Ecto neural progenitor cell (in vitro differentiated cells): ENCODE results near the gene ADA.
A peak's percentile ranks its signal among the peaks of the same experiment; 100 is the strongest.
"Not testable (repeated sequence)": the region's sequence is repeated elsewhere in the genome, so short reads cannot be mapped to it uniquely, and the experiment has no call there.

Experiments
- DNase-seq: peaks from one replicate; pipeline ENCODE4 v3.0.0-alpha.2; 2018; ENCODE audit warnings: low spot score

The ADA gene

DNA sequence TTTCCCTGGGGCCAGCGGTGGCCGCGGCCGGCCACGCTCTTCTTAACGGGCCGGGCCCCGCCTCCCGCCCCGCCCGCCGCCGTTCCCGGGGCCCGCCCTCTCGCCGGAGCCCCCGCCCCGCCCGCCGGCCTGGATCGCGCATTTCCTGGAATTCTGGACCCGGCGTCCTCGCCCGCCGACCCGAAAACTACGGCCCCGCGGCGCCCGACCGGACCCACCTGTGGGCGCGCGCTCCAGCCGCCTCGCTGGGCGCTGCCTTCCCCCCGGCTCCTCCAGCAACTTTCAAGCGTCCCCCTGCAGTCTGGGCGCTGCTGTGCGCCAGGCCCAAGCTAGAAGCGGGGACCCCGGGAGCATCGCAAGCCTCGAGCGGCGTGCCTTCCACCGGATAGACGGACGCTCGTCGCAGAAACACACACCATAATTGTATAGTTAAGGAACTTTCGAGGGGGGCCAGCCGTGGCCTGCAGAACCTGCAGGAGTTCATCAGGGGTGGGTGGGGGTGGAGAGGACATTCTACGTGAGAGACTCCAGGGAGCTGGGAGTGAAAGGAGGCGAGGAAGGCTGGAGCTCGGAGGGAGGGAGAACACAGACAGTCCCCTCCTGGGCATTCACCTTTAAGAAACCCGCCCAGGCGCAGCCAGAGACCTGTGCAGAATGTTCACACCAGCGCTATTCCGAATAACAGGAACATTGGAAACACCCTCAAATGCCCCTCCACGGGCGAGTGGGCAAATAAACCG, at the start of gene ADA:
Gene ADA (minus strand): TSS at position 16 of the 740 bp plus-strand sequence. CDS start 92 bp downstream, outside the sequence.
- DNase-seq: peak; percentile 83

DNA sequence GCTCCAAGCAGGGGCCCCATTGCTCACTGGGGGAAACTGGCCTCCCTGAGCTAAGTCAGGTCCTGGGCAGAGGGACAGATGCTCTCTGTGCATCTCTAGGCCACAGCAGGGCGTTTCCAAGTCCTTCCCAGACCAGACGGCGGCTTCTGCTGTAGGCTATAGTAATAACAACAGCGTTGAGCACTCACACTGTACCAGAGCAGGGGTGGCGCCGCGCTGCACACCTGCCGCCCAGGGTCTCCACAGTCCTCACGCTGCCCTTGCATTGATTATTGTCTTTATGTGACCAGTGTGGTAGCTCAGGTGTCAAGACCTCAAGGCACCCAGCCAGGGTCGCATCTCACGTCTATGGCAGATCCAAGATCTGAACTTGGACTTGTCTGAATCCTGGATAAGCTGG, 48.8 kb upstream of the ADA start:
- DNase-seq: no peak

DNA sequence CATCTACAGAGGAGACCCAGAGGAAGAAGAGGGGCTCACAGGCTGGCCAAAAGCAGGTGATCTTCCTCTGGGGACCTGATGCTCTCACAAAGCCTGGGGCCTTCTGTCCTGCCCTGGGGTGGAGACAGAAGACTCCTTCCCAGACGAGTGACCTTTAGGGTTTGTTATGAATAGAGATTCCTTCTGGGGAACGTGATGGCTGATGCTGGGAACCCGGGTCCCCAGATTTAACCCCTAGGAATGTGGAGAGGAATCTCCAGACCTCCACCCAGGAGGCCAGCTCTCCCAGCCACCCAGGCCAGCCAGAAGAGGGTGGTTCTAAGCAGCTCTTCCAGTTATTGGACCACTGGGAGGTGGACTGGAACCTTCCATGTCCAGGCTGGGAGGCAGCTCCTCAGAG, 46.9 kb upstream of the ADA start:
- no peak for DNase-seq

DNA sequence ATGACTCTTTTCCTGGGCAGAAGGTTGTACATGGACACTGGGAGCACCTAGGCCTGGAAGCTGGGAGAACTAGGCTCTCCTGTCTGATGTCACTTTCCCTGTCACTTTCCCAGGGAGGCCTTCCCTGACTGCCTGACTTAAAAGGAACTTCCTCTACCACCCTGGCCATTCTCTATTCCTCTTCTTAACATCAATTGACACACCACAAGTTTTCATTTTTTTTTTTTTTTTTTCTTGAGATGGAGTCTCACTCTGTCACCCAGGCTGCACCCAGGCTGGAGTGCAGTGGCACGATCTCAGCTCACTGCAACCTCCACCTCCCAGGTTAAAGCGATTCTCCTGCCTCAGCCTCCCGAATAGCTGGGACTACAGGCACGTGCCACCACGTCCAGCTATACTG, 45.5 kb upstream of the ADA start:
- not testable (repeated sequence) for DNase-seq

DNA sequence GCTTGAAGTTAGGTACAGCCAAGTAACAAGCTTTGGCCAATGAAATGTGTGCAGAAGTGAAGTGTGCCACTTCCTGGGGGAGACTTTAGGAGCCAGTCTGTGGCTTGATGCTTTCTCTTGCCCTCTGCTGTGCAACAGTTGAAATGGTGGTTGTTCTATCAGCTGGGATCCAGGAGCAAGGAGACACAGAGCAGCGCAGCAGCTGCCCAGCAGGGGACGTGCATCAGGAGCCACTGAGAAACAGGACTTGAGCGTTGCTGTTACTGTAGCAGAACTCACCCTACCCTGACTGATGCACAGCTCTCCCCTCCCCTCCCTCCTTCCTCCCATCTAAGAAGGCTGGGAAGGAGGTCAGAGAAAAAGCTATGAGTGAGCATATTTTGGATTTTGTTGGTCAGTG, 44.8 kb upstream of the ADA start:
- DNase-seq: no peak

DNA sequence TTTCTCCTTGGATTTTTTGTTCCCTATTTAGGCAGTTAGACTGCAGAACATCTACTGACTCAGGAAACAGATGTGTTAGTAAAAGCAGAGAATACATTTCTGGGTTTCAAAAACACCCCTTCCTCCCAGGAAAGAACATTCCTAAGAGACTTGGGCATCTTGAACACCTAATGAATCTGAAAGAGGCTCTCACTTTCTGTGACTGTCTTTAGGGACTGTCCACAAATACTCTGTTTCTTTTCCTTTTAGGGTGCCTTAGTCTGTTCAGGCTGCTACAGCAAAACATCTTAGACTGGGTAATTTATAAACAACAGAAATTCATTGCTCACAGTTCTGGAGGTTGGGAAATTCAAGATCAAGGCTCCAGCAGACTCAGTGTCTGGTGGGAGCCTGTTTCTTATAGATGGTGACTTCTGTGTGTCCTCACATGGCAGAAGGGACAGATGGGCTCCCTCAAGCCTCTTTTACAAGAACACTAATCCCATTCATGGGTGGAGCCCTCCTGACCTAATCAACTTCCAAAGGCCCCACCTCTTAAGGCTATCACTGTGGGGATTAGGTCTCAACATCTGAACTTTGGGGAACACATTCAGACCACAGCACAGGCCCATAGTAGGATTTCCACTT, 44.3 kb upstream of the ADA start:
- DNase-seq: no peak

DNA sequence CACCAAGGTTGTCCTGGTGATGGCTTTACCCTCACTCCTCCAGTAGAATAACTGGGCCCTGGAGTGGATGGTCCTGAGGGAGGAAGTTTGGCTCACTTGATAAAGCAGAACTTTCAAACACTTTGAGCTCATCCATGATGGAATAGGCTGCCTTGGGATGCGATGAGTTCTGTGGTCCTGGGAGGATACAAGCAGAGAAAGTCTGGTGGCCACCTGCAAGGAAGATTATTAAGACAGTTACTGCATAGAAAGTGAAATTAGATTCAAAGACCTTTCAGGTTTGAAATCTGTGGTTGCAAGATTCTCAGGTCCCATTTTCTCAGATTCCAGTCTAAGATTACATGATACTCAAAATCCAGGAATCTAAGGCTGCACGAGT, 43.8 kb upstream of the ADA start:
- no peak for DNase-seq

DNA sequence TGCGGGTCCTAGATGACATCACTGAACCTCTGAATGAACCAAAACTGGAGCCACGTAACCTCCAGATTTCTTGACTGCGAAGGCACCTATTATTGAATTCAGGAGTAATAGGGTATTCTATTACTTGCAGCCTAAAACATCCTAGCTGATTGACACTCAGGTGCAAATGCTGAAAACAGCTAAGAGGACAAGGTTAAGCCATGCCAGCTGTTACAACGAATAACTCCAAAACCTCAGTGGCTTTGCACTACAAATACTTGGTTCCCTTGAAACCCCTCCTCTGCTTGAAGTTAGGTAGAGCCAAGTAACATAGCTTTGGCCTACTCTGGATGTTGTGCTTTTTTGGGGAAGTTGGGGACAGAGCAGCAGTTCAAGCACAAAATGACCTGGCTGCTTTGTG, 42.7 kb upstream of the ADA start:
- DNase-seq: no peak

DNA sequence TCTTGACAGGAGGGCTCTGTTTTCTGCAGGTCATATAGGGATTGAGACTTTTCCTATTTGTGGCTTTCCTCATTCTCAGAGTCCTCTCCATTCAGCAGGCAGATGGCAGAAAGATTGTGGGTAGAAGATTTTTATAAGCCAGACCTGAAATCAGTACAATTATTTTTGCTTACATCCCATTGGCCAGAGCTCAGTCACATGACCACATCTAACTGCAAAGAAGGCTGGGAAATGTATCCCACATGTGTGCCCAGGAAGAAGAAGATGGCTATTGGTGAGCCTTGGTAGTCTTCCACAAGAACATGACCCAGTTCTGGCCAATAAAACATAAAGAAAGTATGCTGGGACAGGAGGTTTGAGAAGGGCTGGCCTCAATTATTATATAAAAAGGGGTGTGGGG, 42.1 kb upstream of the ADA start:
- DNase-seq: no peak

DNA sequence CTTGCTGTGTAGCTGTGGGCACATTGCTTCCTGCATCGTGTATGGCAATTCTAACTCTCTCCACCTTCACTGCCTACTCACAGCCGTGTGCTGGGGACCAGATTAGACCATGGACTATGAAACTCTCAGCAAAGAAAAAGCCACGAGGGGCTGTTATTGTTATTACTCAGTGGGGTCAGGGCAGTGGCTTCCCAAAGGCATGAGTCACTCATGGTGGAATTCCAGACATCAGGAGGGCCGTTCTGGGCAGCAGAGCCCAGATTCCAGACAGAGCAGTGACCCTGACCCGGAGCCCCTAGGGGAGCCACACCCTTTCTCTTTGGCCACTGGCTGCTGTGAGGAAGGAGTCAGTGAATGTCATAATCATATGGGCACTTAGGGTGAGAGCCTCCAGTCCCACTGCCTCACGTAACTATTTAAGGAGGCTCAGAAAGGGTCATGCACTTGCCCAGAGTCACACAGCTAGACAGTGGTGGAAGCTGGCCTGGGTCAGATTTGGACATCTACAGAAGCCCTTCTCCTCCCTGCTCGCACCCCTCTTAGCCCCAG, 41.5 kb upstream of the ADA start:
- DNase-seq: no peak

DNA sequence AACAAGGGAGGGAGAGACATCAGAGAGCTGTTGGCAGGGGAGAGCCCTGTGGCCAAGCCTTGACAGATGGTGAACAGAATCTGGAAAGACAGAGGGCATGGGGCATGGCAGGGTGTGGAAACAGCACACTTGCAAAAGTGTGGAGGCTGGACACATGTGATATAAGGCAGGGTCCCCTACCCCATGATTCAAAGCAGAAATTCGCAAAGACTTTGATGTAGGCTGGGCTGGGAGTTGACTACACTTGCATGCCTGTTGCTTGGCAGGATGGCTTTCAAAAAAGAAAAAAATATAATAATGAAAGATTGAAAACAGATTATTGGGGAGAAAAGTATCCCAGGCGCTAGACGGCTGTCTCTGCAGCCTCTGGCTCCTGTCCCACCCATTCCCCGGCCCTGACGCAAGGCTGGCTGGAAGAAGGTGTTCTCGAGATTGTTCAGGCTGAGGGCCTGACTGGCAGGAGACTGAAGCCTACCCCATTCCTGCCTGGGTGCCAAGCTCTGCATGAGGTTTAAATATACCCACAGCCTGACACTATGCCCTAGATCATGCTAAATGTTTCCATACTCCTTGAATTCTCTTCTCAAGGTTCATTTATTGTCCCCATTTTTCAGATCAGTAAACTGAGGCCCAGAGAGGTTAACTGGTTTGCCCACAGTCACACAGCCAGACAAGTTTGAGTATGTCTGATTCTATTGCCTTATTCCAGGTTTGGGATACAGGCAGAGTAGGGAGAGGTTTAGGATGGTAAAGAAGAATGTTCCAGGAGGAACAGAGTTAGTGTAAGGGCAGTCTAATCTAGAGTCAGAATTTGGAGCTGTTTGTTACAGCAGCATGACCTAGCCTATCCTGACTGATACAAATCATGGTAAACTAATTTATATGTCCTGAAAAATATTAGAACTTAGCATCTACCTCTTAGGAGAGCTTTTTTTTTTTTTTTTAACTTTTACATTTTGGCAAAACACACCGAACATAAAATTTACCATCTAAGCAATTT, 40.2 kb upstream of the ADA start:
- DNase-seq: no peak

DNA sequence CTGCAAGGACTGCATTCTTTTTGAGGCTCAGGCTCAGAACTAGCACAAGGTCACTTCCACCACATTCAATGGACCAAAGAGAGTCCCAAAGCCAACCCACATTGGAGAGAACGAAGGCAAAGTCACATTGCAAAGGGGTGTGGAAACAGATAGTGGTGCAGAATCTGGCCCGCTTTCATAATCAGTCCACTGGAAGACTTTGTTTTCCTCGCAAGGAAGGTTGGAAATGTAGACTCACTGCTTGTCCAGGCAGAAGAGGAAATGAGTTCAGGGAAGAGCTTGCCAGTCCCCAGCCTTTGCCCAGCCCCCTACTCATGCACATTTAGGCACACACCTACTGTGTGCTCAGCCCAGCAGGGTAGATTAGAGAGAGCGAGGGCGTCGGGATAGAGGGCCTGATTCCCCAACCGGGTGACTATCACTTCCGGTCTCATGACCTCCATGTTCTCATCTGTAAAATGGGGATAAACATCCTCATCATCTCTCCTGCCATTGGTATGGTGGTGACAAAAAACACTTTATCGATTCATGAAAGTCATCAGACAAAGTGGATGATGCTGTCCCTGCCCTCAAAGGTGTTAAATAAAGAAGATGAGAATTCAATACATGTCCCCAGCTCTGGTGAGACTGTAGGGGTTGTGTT, 39.4 kb upstream of the ADA start:
- no peak for DNase-seq

DNA sequence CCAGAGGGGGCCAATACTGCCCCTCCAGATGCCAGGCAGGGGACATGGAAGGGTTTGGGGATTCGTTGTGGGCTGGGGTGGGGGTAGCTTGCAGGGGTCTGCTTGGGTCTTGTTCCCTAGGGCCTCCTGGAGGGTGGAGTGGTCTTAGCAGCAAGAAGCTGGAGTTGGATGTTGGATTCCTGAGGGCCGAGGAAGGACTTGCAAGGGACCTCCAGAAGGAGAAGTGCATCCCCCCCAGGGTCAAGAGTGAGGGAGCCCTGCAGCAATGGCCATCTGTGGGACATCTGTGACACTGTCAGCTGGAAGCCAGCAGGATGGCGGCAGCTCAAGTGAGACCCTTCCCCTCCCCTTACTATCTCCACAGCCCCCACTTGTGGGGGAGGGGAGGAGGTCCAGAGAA, 38.3 kb upstream of the ADA start:
- no peak for DNase-seq

DNA sequence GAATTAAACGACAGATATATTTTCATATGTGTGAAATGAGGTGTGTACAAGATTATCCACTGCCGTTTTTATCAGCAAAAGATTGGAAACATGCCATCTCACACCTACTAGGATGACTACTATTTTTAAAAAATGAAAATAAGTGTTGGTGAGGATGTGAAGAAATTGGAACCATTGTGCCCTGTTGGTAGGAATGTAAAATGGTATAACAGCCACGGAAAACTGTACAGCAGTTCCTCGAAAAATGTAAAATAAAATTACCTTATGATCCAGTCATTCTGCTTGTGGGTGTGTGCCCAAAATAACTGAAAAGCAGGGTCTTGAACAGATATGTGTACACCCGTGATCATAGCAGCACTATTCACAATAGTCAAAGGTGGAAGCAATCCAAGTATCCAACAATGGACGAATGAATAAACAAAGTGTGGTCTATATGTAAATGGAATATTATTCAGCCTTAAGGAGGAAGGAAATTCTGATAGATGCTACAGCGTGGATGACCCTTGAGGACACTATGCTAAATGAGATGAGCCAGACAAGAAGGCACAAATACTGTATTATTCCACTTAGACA, 36.6 kb upstream of the ADA start:
- DNase-seq: no peak

DNA sequence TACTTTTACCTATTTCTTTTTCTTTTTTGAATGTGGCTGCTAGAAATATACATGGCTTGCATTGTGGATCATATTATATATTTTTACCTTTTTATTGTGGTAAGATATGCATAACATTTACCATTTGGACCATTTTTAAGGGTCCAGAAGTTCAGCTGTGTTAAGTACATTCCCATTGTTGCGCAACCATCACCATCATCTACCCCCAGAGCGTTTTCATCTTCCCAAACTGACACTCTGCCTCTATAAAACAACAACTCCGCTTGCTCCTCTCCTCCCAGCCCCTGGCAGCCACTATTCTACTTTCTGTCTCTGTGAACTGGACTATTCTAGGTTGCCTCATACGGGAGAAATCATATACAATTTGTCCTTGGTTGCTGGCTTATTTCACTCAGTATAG, 35.4 kb upstream of the ADA start:
- DNase-seq: no peak

DNA sequence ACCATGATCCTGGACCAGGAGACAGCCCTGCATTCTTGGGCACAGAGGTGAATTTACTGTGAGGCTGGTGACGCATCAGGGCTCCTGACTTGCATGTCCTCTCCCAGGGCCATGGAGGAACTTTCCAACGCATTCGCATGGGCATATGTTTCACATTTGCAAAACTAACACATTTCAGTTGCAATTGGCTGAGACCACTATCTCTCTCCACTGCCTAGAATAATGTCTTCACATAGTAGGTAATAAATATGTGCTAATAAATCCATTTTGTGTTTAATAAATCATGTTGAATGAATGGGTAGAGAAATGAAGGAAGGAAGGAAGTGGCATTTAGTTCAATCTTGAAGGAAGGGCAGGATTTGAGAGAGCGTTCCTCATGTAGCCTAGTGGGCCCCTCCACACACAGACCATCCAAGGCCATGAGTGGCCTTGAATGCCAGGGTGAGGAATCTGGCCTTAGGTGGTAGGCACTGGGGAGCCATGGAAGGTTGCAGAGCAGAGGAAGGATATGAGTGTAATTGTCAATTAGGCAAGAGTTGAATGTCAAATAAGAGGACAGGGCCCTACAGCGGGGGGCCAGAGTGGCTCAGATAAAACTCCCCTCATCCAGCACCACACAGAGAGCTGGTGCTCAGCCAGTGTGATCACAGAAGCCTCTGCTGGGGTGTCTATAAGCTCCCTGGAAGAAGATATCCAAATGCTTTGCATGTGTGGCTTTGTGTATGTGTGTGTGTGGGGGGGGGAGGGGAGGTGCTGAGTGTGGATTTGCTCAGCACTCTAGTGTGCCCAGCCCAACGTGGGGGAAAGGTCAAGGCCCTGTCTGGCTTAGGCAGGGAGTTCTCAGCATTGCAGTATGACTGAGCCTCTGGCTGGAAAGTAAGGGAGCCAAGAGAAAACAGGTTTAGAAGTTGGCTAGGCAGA, 32.8 kb upstream of the ADA start:
- DNase-seq: no peak

DNA sequence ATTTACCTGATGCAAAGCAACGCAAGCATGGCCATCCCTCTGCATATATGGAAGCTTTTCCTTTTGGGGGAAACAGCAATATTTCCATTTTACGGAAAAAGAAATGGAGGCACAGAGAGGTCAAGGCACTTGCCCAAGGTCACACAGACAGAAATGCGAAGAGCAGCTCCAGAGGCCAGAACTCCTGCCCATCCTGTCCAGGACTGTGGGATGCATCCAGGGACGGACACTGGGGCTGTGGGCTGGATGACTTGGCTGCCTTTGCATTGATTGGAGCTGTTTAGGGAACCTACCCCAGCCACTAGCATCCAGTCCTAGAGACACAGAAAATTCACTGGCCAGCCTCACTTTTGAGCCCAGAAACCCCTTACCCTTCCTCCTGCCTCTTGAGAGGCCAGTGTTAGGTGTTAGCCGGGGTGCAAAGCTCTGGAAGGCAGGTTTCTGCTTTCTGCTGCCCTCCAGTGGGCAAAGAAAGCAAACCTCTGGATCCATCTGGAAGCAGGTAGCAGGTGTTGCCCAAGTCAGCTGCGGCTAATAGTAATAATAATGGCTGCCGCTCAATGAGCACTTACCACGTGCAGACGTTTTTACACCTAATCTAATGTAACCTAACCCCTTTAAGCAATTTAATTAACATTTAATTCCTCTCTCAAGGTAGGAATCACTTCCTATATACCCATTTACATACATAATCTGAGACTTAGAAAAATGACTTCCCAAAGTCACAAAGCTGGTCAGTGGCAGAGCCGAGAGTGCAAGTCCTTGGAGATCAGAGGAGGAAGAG, 32.0 kb upstream of the ADA start:
- DNase-seq: no peak

DNA sequence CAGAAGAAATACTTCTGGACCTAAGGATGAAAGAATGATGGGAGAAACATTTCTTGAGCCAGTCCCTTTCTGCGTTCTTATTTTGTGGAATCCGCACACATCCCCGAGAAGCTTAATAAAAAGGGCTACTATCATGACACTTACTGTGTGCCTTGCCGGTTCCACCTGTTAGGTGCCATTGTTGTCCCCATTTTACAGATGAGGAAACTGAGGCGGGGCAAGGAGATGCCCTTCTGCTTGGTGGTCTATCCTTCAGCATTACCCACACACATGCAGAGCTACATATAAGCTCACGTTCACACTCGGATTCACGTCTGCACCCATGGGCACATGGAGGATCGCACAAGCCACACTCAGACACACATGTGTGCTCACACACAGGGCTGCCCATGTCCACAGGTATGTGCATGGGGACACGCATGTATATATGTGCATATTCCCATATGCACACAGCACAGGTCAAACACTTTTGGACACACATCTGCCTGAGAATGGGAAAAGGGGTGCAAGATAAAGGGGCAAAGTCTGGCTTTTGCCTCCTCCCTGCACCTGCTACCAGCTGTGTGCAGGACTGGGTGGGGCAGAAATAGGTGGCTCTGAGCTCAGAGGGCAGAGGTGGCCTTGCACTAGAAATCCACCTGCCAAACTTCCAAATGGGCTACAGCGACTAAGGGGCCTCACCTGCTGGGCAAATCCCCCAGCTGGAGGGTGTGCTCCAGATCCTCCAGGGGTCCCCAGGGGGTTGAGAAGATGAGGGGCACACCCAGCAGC, 30.5 kb upstream of the ADA start:
- no peak for DNase-seq
